Astrocyte (in vitro differentiated cells and primary cell): Measurements from ENCODE around the gene MBP. TPM values are rescaled to one million over a fixed set of nuclear protein-coding genes. Genes with fewer than 3 reads are reported as not detected.
"Not testable (repeated sequence)": the region's sequence is repeated elsewhere in the genome, so short reads cannot be mapped to it uniquely, and the experiment has no call there.

ENCODE experiments used
- DNase-seq: peaks from one replicate; pipeline ENCODE4 v3.0.0-alpha.2; 2010; ENCODE audit warnings: low read depth
- FAIRE-seq: peaks from 2 replicates; lab custom pipeline; 2011; peaks lifted over from hg19 to GRCh38; lab: Jason Lieb, UNC
- H2AFZ ChIP-seq: 2 replicates; pipeline ENCODE4 v1.6.0; 2012; ENCODE audit warnings: low read depth, low read length, inconsistent platforms
- H3K27ac ChIP-seq: 2 replicates; pipeline ENCODE4 v1.5.1; 2011; ENCODE audit warnings: low read depth, low read length, inconsistent platforms
- H3K27me3 ChIP-seq: 2 replicates; pipeline ENCODE4 v1.6.0; 2011; ENCODE audit warnings: low read length, inconsistent platforms; ENCODE audit not compliant: insufficient read depth
- H3K36me3 ChIP-seq: 2 replicates; pipeline ENCODE4 v1.5.1; 2011; ENCODE audit warnings: low read length, inconsistent platforms; ENCODE audit not compliant: insufficient read depth
- H3K4me1 ChIP-seq: 2 replicates; pipeline ENCODE4 v1.5.1; 2011; ENCODE audit warnings: low read length, inconsistent platforms; ENCODE audit not compliant: insufficient read depth
- H3K4me2 ChIP-seq: 2 replicates; pipeline ENCODE4 v1.6.0; 2012; ENCODE audit warnings: low read length, inconsistent platforms
- H3K4me3 ChIP-seq: 2 replicates; pipeline ENCODE4 v1.5.1; 2011; ENCODE audit warnings: low read depth, mild to moderate bottlenecking, low read length, inconsistent platforms; ENCODE audit not compliant: insufficient read depth
- H3K79me2 ChIP-seq: 2 replicates; pipeline ENCODE4 v1.6.0; 2012; ENCODE audit warnings: mild to moderate bottlenecking, low read length, inconsistent platforms; ENCODE audit not compliant: insufficient read depth
- H3K9ac ChIP-seq: 2 replicates; pipeline ENCODE4 v1.6.0; 2012; ENCODE audit warnings: mild to moderate bottlenecking, low read length, inconsistent platforms
- H3K9me3 ChIP-seq: 2 replicates; pipeline ENCODE4 v1.5.1; 2012; ENCODE audit warnings: low read depth, mild to moderate bottlenecking, low read length, inconsistent platforms; ENCODE audit not compliant: insufficient read depth
- H4K20me1 ChIP-seq: 2 replicates; pipeline ENCODE4 v1.6.0; 2012; ENCODE audit warnings: low read length, inconsistent platforms; ENCODE audit not compliant: insufficient read depth
- H3K27ac Mint-ChIP-seq: one replicate; pipeline ENCODE4 v1.8.0; 2021; ENCODE audit warnings: mild to moderate bottlenecking, mixed read lengths; ENCODE audit not compliant: unreplicated experiment
- H3K27me3 Mint-ChIP-seq: one replicate; pipeline ENCODE4 v1.8.0; 2021; ENCODE audit warnings: low read depth, mixed read lengths; ENCODE audit not compliant: unreplicated experiment
- H3K36me3 Mint-ChIP-seq: one replicate; pipeline ENCODE4 v1.8.0; 2021; ENCODE audit warnings: low read depth, mixed read lengths; ENCODE audit not compliant: unreplicated experiment
- H3K4me1 Mint-ChIP-seq: one replicate; pipeline ENCODE4 v1.8.0; 2021; ENCODE audit warnings: low read depth, mixed read lengths; ENCODE audit not compliant: unreplicated experiment
- H3K4me3 Mint-ChIP-seq: one replicate; pipeline ENCODE4 v1.8.0; 2021; ENCODE audit warnings: mild to moderate bottlenecking, moderate library complexity, mixed read lengths; ENCODE audit not compliant: unreplicated experiment
- H3K9me3 Mint-ChIP-seq: one replicate; pipeline ENCODE4 v1.8.0; 2021; ENCODE audit warnings: mild to moderate bottlenecking, mixed read lengths; ENCODE audit not compliant: unreplicated experiment
- EZH2 ChIP-seq: IDR thresholded peaks from 2 replicates; pipeline ENCODE4 v1.6.1; 2012; ENCODE audit warnings: mild to moderate bottlenecking, low read length, inconsistent platforms; ENCODE audit not compliant: insufficient read depth
- total RNA-seq: library from RNA; stranded (reverse); gene quantifications from 2 replicates; pipeline ENCODE4 v1.2.1, GENCODE V29; 2021
- TF ChIP-seq, protein P1 (sequence below): IDR thresholded peaks from 2 replicates; pipeline ENCODE4 v1.5.1; 2011; ENCODE audit warnings: low read depth, mild to moderate bottlenecking, inconsistent platforms, low read length, moderate library complexity; ENCODE audit not compliant: insufficient read depth

MBP gene
- total RNA-seq, 1 donor from 2014 or later, result 11.4 TPM

DNA sequence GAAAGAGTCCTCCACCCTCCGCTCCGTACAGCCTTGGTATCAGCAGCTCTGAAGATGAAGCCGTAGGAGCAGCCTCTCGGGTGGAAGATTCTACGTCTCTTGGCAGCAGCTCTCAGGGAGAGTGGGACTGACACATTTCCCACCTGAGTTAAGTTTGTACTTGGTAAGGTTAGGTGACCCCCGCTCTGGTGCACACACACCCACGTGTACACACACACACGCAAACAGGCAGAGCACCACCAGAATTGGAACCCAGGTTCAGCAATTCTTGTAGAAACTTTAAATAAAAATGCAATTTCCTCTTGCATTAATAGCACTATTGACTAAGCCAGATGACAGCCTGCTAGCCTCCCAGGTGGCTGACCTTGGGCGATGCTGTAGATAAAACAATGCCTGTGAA is 111.5 kb downstream of the MBP start:
- H3K4me3 Mint-ChIP-seq, result no peak overlapping the region
- peaks cover 10% of the 10 kb centered on the region for H3K36me3 Mint-ChIP-seq
- DNase-seq, result no peak
- no peak overlapping the region for H3K27ac ChIP-seq
- H3K9me3 Mint-ChIP-seq, result peaks cover 4% of the 10 kb centered on the region
- H2AFZ ChIP-seq, result no peak overlapping the region
- no peak for FAIRE-seq
- no peaks in the 10 kb centered on the region for H3K36me3 ChIP-seq
- H3K4me3 ChIP-seq, result no peak overlapping the region
- no peak overlapping the region for H3K9ac ChIP-seq
- no peaks in the 10 kb centered on the region for H3K27me3 ChIP-seq
- H3K9me3 ChIP-seq, result no peaks in the 10 kb centered on the region
- no peaks in the 10 kb centered on the region for H3K4me1 ChIP-seq
- no peak overlapping the region for H3K4me2 ChIP-seq
- H3K4me1 Mint-ChIP-seq, result no peaks in the 10 kb centered on the region
- H3K27me3 Mint-ChIP-seq, result no peaks in the 10 kb centered on the region
- no peaks in the 10 kb centered on the region for H3K79me2 ChIP-seq
- no peak overlapping the region for H3K27ac Mint-ChIP-seq
- H4K20me1 ChIP-seq, result no peaks in the 10 kb centered on the region
- no peak for TF ChIP-seq EZH2
- TF ChIP-seq, protein P1, sequence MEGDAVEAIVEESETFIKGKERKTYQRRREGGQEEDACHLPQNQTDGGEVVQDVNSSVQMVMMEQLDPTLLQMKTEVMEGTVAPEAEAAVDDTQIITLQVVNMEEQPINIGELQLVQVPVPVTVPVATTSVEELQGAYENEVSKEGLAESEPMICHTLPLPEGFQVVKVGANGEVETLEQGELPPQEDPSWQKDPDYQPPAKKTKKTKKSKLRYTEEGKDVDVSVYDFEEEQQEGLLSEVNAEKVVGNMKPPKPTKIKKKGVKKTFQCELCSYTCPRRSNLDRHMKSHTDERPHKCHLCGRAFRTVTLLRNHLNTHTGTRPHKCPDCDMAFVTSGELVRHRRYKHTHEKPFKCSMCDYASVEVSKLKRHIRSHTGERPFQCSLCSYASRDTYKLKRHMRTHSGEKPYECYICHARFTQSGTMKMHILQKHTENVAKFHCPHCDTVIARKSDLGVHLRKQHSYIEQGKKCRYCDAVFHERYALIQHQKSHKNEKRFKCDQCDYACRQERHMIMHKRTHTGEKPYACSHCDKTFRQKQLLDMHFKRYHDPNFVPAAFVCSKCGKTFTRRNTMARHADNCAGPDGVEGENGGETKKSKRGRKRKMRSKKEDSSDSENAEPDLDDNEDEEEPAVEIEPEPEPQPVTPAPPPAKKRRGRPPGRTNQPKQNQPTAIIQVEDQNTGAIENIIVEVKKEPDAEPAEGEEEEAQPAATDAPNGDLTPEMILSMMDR, result no peak

DNA sequence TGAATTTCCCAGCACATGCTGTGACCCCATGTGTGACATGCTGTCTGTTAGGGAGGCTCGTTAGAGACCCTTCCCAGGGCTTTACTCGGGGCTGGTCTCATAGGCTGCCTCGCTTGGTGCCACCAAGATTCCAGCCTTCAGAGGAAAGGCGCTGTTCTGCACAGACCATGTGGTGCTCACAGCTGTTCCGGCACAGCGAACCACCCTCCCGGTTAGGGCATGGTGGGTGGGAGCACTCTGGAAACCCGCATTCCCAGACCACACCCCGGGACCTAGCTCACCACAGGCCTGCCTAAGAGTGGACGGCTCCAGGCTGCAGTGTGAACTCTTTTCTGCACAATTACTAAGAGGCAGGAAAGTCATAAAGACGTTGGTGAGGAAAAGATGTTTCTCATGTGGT is 112.0 kb downstream of the MBP start:
- FAIRE-seq, result no peak
- no peaks in the 10 kb centered on the region for H3K27me3 Mint-ChIP-seq
- H3K79me2 ChIP-seq, result no peaks in the 10 kb centered on the region

DNA sequence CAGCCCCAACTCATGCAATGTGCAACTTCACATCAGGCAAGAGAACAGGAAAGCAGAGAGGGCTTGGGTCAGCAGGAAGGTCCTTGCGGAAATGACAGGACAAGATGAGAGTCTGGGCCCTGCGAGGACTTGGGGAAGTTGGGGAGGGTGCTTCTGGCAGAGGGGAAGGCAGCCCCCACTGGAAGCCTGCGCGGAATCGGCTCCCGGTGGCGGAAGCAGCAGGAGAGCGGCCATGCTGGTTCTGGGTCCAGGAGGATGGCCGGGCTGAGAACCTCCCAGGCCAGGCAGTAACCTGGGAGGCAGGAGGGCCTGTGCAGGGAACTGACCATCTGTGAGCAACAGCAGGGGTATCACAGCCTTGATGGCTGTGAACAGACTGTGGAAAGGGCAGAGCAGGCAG is 112.9 kb downstream of the MBP start:
- Mint-ChIP-seq H3K27ac (no peak overlapping the region), H3K4me1 (no peaks in the 10 kb centered on the region), H3K36me3 (peaks cover 9% of the 10 kb centered on the region), H3K9me3 (peaks cover 4% of the 10 kb centered on the region), H3K27me3 (no peaks in the 10 kb centered on the region), H3K4me3 (no peak overlapping the region)
- no peaks in the 10 kb centered on the region for H3K9me3 ChIP-seq
- H3K27me3 ChIP-seq, result no peaks in the 10 kb centered on the region
- H4K20me1 ChIP-seq, result no peaks in the 10 kb centered on the region
- no peak overlapping the region for H3K9ac ChIP-seq
- H3K36me3 ChIP-seq, result no peaks in the 10 kb centered on the region
- no peaks in the 10 kb centered on the region for H3K79me2 ChIP-seq
- no peak overlapping the region for H3K4me2 ChIP-seq
- H2AFZ ChIP-seq, result no peak overlapping the region
- no peak overlapping the region for H3K27ac ChIP-seq
- no peaks in the 10 kb centered on the region for H3K4me1 ChIP-seq
- TF ChIP-seq, protein P1, result no peak
- no peak for TF ChIP-seq EZH2
- H3K4me3 ChIP-seq, result no peak overlapping the region
- DNase-seq (no peak), FAIRE-seq (no peak)

More for the DNA sequence above, 112.0 kb downstream of the MBP start:
- H4K20me1 ChIP-seq, result no peaks in the 10 kb centered on the region
- Mint-ChIP-seq H3K9me3 (peaks cover 4% of the 10 kb centered on the region), H3K27ac (no peak overlapping the region), H3K4me1 (no peaks in the 10 kb centered on the region), H3K4me3 (no peak overlapping the region), H3K36me3 (peaks cover 9% of the 10 kb centered on the region)
- no peak for DNase-seq
- no peak overlapping the region for H3K4me3 ChIP-seq
- H3K27me3 ChIP-seq, result no peaks in the 10 kb centered on the region
- no peaks in the 10 kb centered on the region for H3K9me3 ChIP-seq
- H2AFZ ChIP-seq, result no peak overlapping the region
- TF ChIP-seq, protein P1, result no peak
- no peak for TF ChIP-seq EZH2
- H3K36me3 ChIP-seq, result no peaks in the 10 kb centered on the region
- H3K27ac ChIP-seq, result no peak overlapping the region
- no peak overlapping the region for H3K9ac ChIP-seq
- H3K4me1 ChIP-seq, result no peaks in the 10 kb centered on the region
- no peak overlapping the region for H3K4me2 ChIP-seq

DNA sequence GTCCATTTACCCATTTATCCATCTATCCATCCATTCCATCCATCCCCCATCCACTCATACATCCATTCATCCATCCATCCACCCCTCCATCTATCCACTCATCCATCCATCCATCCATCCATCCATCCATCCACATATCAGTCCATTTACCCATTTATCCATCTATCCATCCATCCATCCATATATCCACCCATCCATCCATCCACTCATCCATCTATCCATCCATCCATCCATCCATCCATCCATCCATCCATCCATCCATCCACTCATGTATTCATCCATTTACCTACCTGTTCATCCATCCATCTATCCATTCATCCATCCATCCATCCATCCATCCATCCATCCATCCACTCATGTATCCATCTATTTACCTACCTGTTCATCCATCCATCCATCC is 113.9 kb downstream of the MBP start:
- H3K27ac Mint-ChIP-seq, H3K4me2 ChIP-seq, H3K4me3 ChIP-seq, H3K27ac ChIP-seq, H3K27me3 ChIP-seq, H3K4me1 Mint-ChIP-seq, H3K36me3 Mint-ChIP-seq, H3K4me3 Mint-ChIP-seq, H3K9me3 ChIP-seq, H3K27me3 Mint-ChIP-seq, FAIRE-seq, H2AFZ ChIP-seq, H3K9ac ChIP-seq, H3K9me3 Mint-ChIP-seq, DNase-seq, H4K20me1 ChIP-seq, H3K36me3 ChIP-seq, H3K79me2 ChIP-seq, H3K4me1 ChIP-seq: not testable (repeated sequence)
